CD14-positive monocyte (primary cell): Measurements from ENCODE around the gene HTR2A. TPM values are rescaled to one million over a fixed set of nuclear protein-coding genes. Genes with fewer than 3 reads are reported as not detected.
"Not testable (repeated sequence)": the region's sequence is repeated elsewhere in the genome, so short reads cannot be mapped to it uniquely, and the experiment has no call there.

ENCODE experiments used
- DNase-seq, 3 donors: peaks; one replicate each; pipeline ENCODE4 v3.0.0-alpha.2; 2011 to 2022
- H2AFZ ChIP-seq: 2 replicates; pipeline ENCODE4 v1.6.0; 2012; ENCODE audit warnings: mild to moderate bottlenecking, low read depth, low read length, inconsistent platforms; ENCODE audit not compliant: insufficient read depth, poor library complexity, severe bottlenecking
- H3K27ac ChIP-seq, 2 donors: 1 replicate in 1 of 2; 2 replicates in 1 of 2; pipeline ENCODE4 v1.5.1; 2012 to 2013; ENCODE audit warnings: low read length in 2 of 2, control low read depth in 1 of 2, inconsistent platforms in 1 of 2, low read depth in 1 of 2, mild to moderate bottlenecking in 1 of 2
- H3K27me3 ChIP-seq, 2 donors: one replicate each; pipeline versions ENCODE4 v1.6.0 to v1.6.1; 2011 to 2013; ENCODE audit warnings: low read length in 2 of 2; ENCODE audit not compliant: control insufficient read depth in 2 of 2, insufficient read depth in 2 of 2
- H3K36me3 ChIP-seq, 2 donors: replicated peaks in 1 of 2; 1 replicate in 1 of 2; 2 replicates in 1 of 2; pipeline versions ENCODE4 v1.5.1 to v1.6.1; 2012 to 2013; ENCODE audit warnings: low read length in 2 of 2, control low read depth in 1 of 2, inconsistent platforms in 1 of 2, mild to moderate bottlenecking in 1 of 2; ENCODE audit not compliant: insufficient read depth in 2 of 2, control insufficient read depth in 1 of 2
- H3K4me1 ChIP-seq, 2 donors: 1 replicate in 1 of 2; 2 replicates in 1 of 2; pipeline versions ENCODE4 v1.5.1 to v1.6.1; 2012 to 2013; ENCODE audit warnings: low read length in 2 of 2, control low read depth in 1 of 2, inconsistent platforms in 1 of 2, mild to moderate bottlenecking in 1 of 2, moderate library complexity in 1 of 2; ENCODE audit not compliant: insufficient read depth in 2 of 2, control insufficient read depth in 1 of 2
- H3K4me2 ChIP-seq: replicated peaks from 2 replicates; pipeline ENCODE3; 2012; ENCODE audit warnings: low read length, moderate library complexity, mild to moderate bottlenecking; ENCODE audit not compliant: poor library complexity, severe bottlenecking; ENCODE audit errors: extremely low read depth
- H3K4me3 ChIP-seq, 3 experiments: fragments of 200-600 bp in 1 of 3; sonication (generic) in 1 of 3; replicated peaks in 1 of 3; 1 replicate in 2 of 3; 2 replicates in 1 of 3; pipeline ENCODE4 v1.5.1; 2011 to 2013; ENCODE audit warnings: low read length in 3 of 3, mild to moderate bottlenecking in 3 of 3, control low read depth in 2 of 3, low read depth in 2 of 3, inconsistent platforms in 1 of 3, moderate library complexity in 1 of 3
- H3K79me2 ChIP-seq: 2 replicates; pipeline ENCODE4 v1.6.0; 2012; ENCODE audit warnings: mild to moderate bottlenecking, control low read depth, inconsistent platforms, low read length, moderate library complexity; ENCODE audit not compliant: insufficient read depth
- H3K9ac ChIP-seq: 2 replicates; pipeline ENCODE4 v1.6.0; 2017; ENCODE audit warnings: low read length, mild to moderate bottlenecking; ENCODE audit not compliant: insufficient read depth, poor library complexity, severe bottlenecking
- H3K9me3 ChIP-seq, 2 donors: replicated peaks in 1 of 2; 1 replicate in 1 of 2; 2 replicates in 1 of 2; pipeline versions ENCODE4 v1.5.1 to v1.6.1; 2012 to 2013; ENCODE audit warnings: low read length in 2 of 2, control low read depth in 1 of 2; ENCODE audit not compliant: control insufficient read depth in 1 of 2, insufficient read depth in 1 of 2
- H4K20me1 ChIP-seq: 2 replicates; pipeline ENCODE4 v1.6.0; 2012; ENCODE audit warnings: mild to moderate bottlenecking, low read length, control low read depth, moderate library complexity; ENCODE audit not compliant: insufficient read depth
- H3K27ac Mint-ChIP-seq, 7 donors: one replicate each; pipeline ENCODE4 v1.8.0; 2020; ENCODE audit warnings: mild to moderate bottlenecking in 7 of 7, mixed read lengths in 7 of 7, moderate library complexity in 6 of 7, inconsistent platforms in 2 of 7
- H3K27me3 Mint-ChIP-seq, 3 donors: one replicate each; pipeline ENCODE4 v1.8.0; 2021 to 2022; ENCODE audit warnings: low read depth in 3 of 3, mild to moderate bottlenecking in 3 of 3, mixed read lengths in 3 of 3, moderate library complexity in 3 of 3, inconsistent platforms in 1 of 3
- H3K36me3 Mint-ChIP-seq, 2 donors: one replicate each; pipeline ENCODE4 v1.8.0; 2020; ENCODE audit warnings: mixed read lengths in 2 of 2, inconsistent platforms in 1 of 2, mild to moderate bottlenecking in 1 of 2
- H3K4me1 Mint-ChIP-seq: one replicate; pipeline ENCODE4 v1.8.0; 2020; ENCODE audit warnings: mild to moderate bottlenecking, mixed read lengths
- H3K4me3 Mint-ChIP-seq, 2 donors: one replicate each; pipeline ENCODE4 v1.8.0; 2020; ENCODE audit warnings: mild to moderate bottlenecking in 2 of 2, mixed read lengths in 2 of 2, moderate library complexity in 1 of 2
- H3K9me3 Mint-ChIP-seq, 7 donors: one replicate each; pipeline ENCODE4 v1.8.0; 2020 to 2022; ENCODE audit warnings: mixed read lengths in 7 of 7, mild to moderate bottlenecking in 6 of 7, moderate library complexity in 6 of 7, inconsistent platforms in 2 of 7
- CTCF ChIP-seq: fragments of 200-600 bp; IDR thresholded peaks from one replicate; pipeline ENCODE4 v1.8.0; 2022; ENCODE audit warnings: antibody characterized with exemption, mild to moderate bottlenecking
- WGBS: methylation state at CpG from one replicate; pipeline ENCODE4 v1.1.5; 2013; ENCODE audit warnings: missing lambda C conversion rate; ENCODE audit not compliant: insufficient coverage; 5-methylcytosine and 5-hydroxymethylcytosine counted together
- intact Hi-C, 2 donors: fragments of 100-400 bp; cut with micrococcal nuclease; formaldehyde crosslinking; loops; one replicate each; pipeline versions ENCODE4 v1.15.0 to v1.15.1; 2023
- polyA plus RNA-seq, 3 donors: library from polyadenylated mRNA; depleted of rRNA in 1 of 3; unstranded in 2 of 3; stranded (reverse) in 1 of 3; fragments of 300-500 nt in 2 of 3; fragments of >200 nt in 1 of 3; fragmentation: Illumina TruSeq in 2 of 3; gene quantifications; 1 replicate in 2 of 3; 2 replicates in 1 of 3; pipeline ENCODE4 v1.2.3, GENCODE V29; 2012 to 2021

The HTR2A gene
- polyA plus RNA-seq, 3 donors, result not detected

GRCh38 chr13:46810440-46810839, 86.4 kb downstream of the HTR2A start:
- H4K20me1 ChIP-seq, result no peaks in the 10 kb centered on the region
- peaks cover 0 to 15% of the 10 kb centered on the region in 2 donors for H3K9me3 ChIP-seq
- no peaks in the 10 kb centered on the region for H3K36me3 Mint-ChIP-seq
- no peaks in the 10 kb centered on the region for H3K79me2 ChIP-seq
- intact Hi-C loops, result no loop called here
- DNase-seq, result no peak
- no peak overlapping the region for H3K4me3 Mint-ChIP-seq
- H3K4me3 ChIP-seq, result no peak overlapping the region
- no peak overlapping the region for H3K27ac Mint-ChIP-seq
- 93% methylated on average over 2 of the region's 5 CpGs for WGBS
- H3K4me1 ChIP-seq, result no peaks in the 10 kb centered on the region
- H2AFZ ChIP-seq, result no peak overlapping the region
- no peaks in the 10 kb centered on the region for H3K4me1 Mint-ChIP-seq
- no peak overlapping the region for H3K9ac ChIP-seq
- no peak overlapping the region for H3K4me2 ChIP-seq
- H3K27ac ChIP-seq, result no peak overlapping the region
- no peak for TF ChIP-seq CTCF
- no peaks in the 10 kb centered on the region for H3K27me3 ChIP-seq
- peaks cover 0 to 3% (median 1%) of the 10 kb centered on the region in 3 donors for H3K27me3 Mint-ChIP-seq
- H3K36me3 ChIP-seq, result no peaks in the 10 kb centered on the region
- peaks cover 9 to 22% (median 18%) of the 10 kb centered on the region in 7 donors for H3K9me3 Mint-ChIP-seq

GRCh38 chr13:46804921-46805320, 91.9 kb downstream of the HTR2A start:
- H3K27ac ChIP-seq, DNase-seq, H3K4me1 ChIP-seq, H3K4me1 Mint-ChIP-seq, H2AFZ ChIP-seq, H3K4me2 ChIP-seq, H3K4me3 ChIP-seq, H3K9ac ChIP-seq, H4K20me1 ChIP-seq, H3K36me3 ChIP-seq, H3K27me3 ChIP-seq, H3K27ac Mint-ChIP-seq, H3K9me3 ChIP-seq, H3K4me3 Mint-ChIP-seq, intact Hi-C loops, H3K36me3 Mint-ChIP-seq, H3K27me3 Mint-ChIP-seq, H3K79me2 ChIP-seq: not testable (repeated sequence)
- peaks cover 8 to 23% (median 16%) of the 10 kb centered on the region in 7 donors for H3K9me3 Mint-ChIP-seq
- WGBS, result 83% methylated on average over 1 of the region's 1 CpG
